Hematopoietic multipotent progenitor cell treated with erythropoietin and hydrocortisone succinate and interleukin-3 and kit ligand, for 4 days (in vitro differentiated cells): ENCODE data around the gene ESM1.
"Not testable (repeated sequence)": the region's sequence is repeated elsewhere in the genome, so short reads cannot be mapped to it uniquely, and the experiment has no call there.

Experiments
- DNase-seq: peaks from one replicate; pipeline ENCODE4 v3.0.0-alpha.2; 2015

Gene ESM1

DNA sequence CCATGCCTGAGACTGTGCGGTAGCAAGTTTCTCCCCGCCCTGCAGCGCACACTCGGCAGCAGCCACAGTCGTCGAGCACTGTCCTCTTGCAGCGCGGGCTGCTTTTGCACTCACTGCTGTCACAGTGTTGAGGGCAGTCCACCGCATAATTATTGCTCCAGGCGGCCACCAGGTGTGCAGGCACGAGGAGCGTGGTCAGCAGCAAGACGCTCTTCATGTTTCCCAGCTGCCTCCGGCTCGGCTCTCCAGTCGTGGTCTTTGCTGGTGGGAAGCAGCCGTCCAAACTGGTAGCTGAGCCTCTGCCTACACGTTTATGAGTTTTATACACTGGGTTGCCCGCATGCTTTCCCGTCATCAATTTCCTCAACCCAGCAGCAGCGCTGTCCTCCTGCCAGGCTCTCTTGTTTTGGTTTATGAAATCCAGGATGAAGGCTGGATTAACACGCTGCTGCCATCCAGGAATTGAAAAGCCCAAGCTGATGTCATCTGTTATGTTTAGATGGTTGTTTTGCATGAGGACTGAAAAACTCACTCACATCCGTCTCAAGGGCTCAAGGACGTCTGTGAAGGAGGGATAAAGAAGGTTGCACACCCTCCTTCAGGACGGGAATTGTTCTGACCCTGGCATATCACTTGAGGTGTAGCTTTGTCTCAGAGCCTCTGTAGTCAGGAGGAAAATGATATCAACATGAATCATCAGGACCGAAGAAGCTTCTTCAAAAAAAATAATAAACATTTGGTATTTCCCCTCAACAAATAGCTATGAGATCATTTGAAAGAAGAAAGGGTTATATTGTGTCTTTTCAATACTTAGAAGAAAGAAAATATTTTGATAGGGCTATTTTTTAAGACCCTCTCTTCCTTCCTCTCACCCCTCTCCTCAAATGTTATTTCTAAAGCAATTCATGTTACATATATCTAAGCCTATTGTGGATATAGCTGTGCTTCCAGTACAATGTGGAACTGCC, at the start of gene ESM1:
TSS of gene ESM1 (minus strand) at position 293 of the 968 bp plus-strand sequence. CDS start at position 217, 76 bp downstream.
- no peak for DNase-seq

GRCh38 chr5:55033568-55033967, 48.2 kb upstream of the ESM1 start:
- no peak for DNase-seq

GRCh38 chr5:55031492-55031891, 46.1 kb upstream of the ESM1 start:
- no peak for DNase-seq

GRCh38 chr5:55030676-55031369, 45.4 kb upstream of the ESM1 start:
- no peak for DNase-seq

DNA sequence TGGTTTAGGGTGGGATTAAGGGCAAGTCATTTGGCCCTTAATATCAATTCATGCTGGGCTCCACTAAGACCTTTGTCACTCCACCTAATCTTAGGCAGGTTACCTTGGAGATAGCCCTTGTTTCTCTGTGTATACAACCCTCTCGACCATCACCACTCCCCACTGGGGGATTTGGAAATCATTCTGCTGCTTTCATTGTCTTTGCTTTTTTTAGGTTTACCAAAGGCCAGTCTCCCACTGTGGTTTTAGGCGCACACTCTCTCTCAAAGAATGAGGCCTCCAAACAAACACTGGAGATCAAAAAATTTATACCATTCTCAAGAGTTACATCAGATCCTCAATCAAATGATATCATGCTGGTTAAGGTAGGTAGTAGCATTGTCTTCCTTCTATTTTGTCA, 44.8 kb upstream of the ESM1 start:
- DNase-seq = no peak

DNA sequence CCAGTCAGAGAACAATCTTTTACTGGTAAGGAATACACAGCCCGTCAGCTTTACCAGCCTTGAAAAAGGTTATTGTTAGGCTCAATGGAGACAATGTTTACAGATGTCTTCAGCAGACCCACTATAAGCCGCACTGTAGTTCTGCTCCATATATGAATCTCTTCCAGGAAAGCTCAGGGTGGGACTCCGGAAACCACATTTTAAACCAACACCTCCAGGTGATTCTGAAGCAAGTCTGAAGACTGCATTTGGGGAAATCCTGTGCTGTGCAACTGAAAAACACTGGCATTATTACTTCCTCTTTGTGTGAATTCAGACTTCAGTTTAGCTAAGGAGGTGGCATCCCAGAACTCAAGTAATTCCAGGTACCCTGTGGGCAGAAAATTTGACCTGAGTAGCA, 42.2 kb upstream of the ESM1 start:
- DNase-seq = peak; percentile 37

DNA sequence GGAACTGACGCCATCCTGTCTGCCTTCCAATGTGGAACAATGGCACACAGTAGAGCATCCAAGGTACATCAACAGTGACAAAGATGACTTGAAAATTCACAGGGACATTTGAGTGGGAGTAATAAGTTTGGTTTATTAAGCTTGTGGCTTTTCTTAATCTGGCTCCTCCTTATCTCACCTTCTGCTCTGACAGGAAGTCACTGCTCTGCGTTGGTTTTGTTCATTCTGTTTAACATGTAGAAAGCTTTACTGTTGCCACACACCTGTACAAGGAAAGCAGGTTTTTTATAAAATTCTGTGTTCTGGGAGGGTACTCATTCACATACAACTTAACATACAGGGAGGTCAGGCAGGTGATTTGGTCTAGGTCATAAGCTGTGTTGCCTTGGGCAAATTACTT, 37.1 kb upstream of the ESM1 start:
- DNase-seq = peak; percentile 7

- DNase-seq = no peak
These were observed 36.4 kb upstream of the ESM1 start for GRCh38 chr5:55021821-55022220.

DNA sequence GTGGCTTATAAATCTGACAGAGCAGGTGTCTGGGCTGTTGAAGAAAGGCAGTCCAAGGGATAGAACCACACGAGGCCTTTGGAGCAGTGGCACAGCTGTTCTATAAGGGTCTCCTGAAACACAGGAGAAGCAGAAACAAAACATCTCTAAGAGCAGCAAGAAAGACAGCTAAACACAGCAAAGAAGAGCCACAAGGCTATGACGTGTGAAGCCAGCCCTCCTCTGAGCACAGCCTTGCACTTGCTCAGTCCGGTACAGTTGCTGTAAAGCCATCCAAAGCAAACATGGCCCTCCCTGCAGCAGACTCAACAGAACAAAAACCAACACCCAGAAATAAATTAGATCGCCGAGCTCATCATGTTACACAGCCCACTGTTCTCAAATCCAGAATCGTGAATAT, 36.0 kb upstream of the ESM1 start:
- no peak for DNase-seq

DNA sequence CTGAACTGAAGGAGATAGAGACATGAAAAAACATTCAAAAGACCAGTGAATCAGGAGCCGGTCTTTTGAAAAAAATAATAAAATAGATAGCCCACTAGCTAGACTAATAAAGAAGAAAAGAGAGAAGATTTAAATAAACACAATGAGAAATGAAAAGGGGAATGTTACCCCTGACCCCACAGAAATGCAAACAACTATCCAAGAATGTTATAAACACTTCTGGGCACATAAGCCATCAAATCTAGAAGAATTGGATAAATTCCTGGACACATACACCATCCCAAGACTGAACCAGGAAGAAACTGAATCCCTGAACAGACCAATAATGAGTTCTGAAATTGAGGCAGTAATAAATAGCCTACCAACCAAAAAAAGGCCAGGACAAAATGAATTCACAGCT, 24.8 kb upstream of the ESM1 start:
- DNase-seq = not testable (repeated sequence)

DNA sequence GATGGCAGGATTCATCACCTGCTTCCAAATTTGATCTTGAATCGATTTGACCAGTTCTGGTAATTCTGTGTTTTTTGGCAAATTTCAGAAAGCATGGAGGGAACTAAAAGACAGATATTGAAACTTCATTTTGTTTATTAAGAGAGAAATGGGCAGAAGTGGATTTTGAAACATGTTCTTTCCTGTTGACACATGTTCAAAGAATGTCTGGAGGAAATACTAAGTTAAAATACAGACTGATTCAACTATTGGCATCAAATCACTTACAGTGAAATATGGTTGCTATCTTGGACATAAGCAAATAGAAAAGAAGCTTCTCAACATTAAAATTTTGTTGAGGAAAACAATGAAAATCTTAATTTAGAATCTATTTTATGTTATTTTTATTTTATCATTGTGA, 19.3 kb upstream of the ESM1 start:
- no peak for DNase-seq

DNA sequence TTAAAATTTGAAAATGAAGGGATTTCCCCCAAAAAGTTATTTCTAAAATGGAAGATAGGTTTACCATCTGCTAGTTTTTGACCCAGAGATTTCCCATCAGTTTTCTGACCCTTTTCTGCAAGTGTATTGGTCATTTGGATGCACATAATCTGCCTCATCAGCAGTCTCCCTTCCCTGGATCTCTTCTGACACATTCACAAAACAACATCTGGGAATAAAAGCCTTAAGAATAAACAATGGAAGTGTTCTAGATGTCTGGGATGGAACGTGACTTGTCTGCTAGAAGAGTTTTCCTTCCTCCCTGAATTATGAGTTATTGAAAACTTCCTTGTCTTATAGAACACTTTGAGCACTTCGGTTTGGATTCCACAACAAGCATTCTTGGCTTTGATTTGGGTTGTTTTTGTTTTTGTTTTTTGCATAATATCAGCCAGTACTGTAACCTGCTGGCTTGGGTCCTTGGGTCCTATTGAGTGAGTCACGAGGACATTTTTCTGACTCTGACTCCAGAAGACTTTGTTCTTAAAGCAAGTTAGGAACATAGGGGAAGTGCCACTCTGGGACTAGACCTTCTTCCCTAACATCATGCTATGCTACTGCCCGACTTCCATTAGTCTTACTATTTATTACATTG, 18.2 kb upstream of the ESM1 start:
- no peak for DNase-seq

GRCh38 chr5:55002166-55002565, 16.8 kb upstream of the ESM1 start:
- not testable (repeated sequence) for DNase-seq

- no peak for DNase-seq
These were observed 11.7 kb upstream of the ESM1 start for GRCh38 chr5:54997081-54997480.

- no peak for DNase-seq
These were observed 11.1 kb upstream of the ESM1 start for GRCh38 chr5:54996466-54996865.

DNA sequence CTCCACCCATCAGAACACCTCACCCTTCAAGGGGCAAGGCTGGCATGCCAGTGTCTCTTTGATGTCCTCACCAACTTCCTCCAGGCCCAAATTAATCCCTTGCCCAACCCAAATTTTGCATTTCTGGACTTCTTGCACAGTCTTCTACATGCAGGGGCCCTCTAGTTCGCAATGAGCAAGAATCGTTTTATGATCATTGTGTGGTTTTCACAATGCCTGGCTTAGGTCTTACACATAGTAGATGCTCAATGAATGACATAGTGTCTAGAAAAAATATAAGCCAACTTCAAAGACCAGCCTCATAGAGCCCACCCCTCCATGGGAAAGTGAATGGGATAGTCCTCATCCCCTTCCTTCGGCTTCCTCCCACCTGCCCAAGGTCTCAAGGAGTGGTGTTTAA, 9.8 kb upstream of the ESM1 start:
- no peak for DNase-seq

- peak; percentile 17 for DNase-seq
These were observed 9.2 kb upstream of the ESM1 start for GRCh38 chr5:54994628-54995027.

DNA sequence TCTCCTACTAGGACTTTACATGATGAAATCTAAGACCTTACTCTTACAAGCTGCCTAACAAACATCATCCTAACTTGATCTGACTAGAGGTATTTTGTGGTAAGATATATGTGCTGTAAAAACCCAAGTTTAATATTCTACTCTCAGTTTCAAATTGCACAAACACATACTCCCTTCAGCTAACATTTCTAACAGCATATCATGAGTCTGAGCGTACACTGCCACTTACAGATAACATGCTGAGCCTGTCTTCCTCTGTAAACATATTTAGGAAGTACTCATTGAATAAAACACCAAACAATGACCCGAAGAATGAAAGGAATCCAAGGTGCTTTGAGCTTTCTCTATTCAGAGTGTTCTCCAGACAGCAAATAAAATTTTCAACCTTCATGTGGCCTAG, 7.9 kb upstream of the ESM1 start:
- no peak for DNase-seq

- no peak for DNase-seq
These were observed 6.0 kb upstream of the ESM1 start for GRCh38 chr5:54991416-54991815.

DNA sequence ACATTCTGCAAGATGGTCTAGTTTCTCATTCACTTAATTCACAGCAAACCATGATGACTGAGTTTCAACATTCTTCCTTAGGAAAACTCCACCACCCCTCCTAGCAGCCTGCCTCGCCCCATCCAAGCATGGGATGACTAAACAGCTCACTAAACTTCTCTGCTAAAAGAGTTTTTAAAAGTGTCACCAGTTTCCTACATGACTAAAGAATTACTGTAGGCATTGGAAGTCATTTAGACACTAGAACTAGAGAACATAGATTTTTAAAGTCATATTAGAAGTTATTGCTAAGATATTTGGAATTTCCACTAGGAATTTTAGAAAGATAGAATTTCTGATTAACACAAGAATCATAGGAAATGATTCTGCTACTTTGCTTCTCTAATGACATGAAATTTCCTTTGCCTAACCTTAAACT, 5.5 kb upstream of the ESM1 start:
- no peak for DNase-seq

GRCh38 chr5:54988817-54989216, 3.4 kb upstream of the ESM1 start:
- DNase-seq = peak; percentile 8

- DNase-seq = peak; percentile 42
These were observed 2.8 kb upstream of the ESM1 start for GRCh38 chr5:54988218-54988617.

GRCh38 chr5:54986269-54986654, 869 bp upstream of the ESM1 start:
- DNase-seq = no peak

- DNase-seq = no peak
These were observed 3.5 kb downstream of the ESM1 start for GRCh38 chr5:54981928-54982327.
